Spleen (tissue), 11 donors: ENCODE measurements around the gene BPIFB2. TPM values are rescaled to one million over a fixed set of nuclear protein-coding genes. Genes with fewer than 3 reads are reported as not detected.

Experiments
- DNase-seq: peaks from one replicate; pipeline ENCODE4 v3.0.0-alpha.2; 2020
- H3K27ac ChIP-seq, 8 donors: fragments of 200-600 bp; sonication (generic) in 7 of 8; 1 replicate in 4 of 8; 2 replicates in 4 of 8; pipeline versions ENCODE4 v1.5.0 to v1.8.0; 2016 to 2021; ENCODE audit warnings: inconsistent platforms in 4 of 8, mild to moderate bottlenecking in 4 of 8, moderate library complexity in 1 of 8
- H3K27me3 ChIP-seq, 7 donors: fragments of 200-600 bp; sonication (generic) in 6 of 7; replicated peaks in 1 of 7; 1 replicate in 4 of 7; 2 replicates in 3 of 7; pipeline versions ENCODE4 v1.5.0 to v1.8.0; 2016 to 2021; ENCODE audit warnings: inconsistent platforms in 3 of 7, mild to moderate bottlenecking in 1 of 7
- H3K36me3 ChIP-seq, 6 donors: fragments of 200-600 bp; sonication (generic) in 5 of 6; 1 replicate in 4 of 6; 2 replicates in 2 of 6; pipeline versions ENCODE4 v1.5.0 to v1.8.0; 2016 to 2021; ENCODE audit warnings: inconsistent platforms in 2 of 6
- H3K4me1 ChIP-seq, 6 donors: fragments of 200-600 bp; sonication (generic) in 5 of 6; 1 replicate in 3 of 6; 2 replicates in 3 of 6; pipeline versions ENCODE4 v1.5.0 to v1.8.0; 2016 to 2021; ENCODE audit warnings: inconsistent platforms in 3 of 6
- H3K4me3 ChIP-seq, 8 donors: fragments of 200-600 bp; sonication (generic) in 7 of 8; 1 replicate in 4 of 8; 2 replicates in 4 of 8; pipeline versions ENCODE4 v1.5.0 to v1.8.0; 2016 to 2021; ENCODE audit warnings: inconsistent platforms in 4 of 8, mild to moderate bottlenecking in 4 of 8, moderate library complexity in 2 of 8
- H3K9me3 ChIP-seq, 8 donors: fragments of 200-600 bp; sonication (generic) in 7 of 8; 1 replicate in 4 of 8; 2 replicates in 4 of 8; pipeline versions ENCODE4 v1.5.0 to v1.8.0; 2016 to 2021; ENCODE audit warnings: inconsistent platforms in 4 of 8
- POLR2A ChIP-seq, 3 donors: fragments of 450-650 bp; IDR thresholded peaks; one replicate each; pipeline ENCODE4 v1.5.1; 2017; ENCODE audit warnings: antibody characterized with exemption in 3 of 3, mild to moderate bottlenecking in 1 of 3
- POLR2AphosphoS5 ChIP-seq, 3 donors: sonication (generic); formaldehyde crosslinking; IDR thresholded peaks; one replicate each; pipeline ENCODE4 v1.5.1; 2017; ENCODE audit warnings: antibody characterized with exemption in 3 of 3
- WGBS, 5 donors: extraction: QIAGEN DNeasy Blood & Tissue Kit in 3 of 5; methylation state at CpG; one replicate each; pipeline versions ENCODE4 v1.1.5 to v1.1.7; 2013 to 2018; 5-methylcytosine and 5-hydroxymethylcytosine counted together
- intact Hi-C: fragments of 100-400 bp; cut with DNase I; formaldehyde crosslinking; loops from one replicate; pipeline ENCODE4 v1.15.0; 2023; ENCODE audit warnings: low total_unique reads
- polyA plus RNA-seq, 3 donors: library from polyadenylated mRNA; stranded (reverse); fragments of 200-250 nt; gene quantifications; one replicate each; pipeline ENCODE4 v1.2.1, GENCODE V29; 2013
- total RNA-seq, 7 donors: library from RNA; depleted of rRNA in 3 of 7; stranded (reverse); fragments of >200 nt in 3 of 7; fragmentation: NEBNext Ultra II Directional in 4 of 7; extraction: Animal tissue kit (Norgen Biotek cat#: 25700) in 4 of 7; gene quantifications; one replicate each; pipeline versions ENCODE4 v1.1.0 to v1.2.1, GENCODE V29; 2016 to 2021
- TF ChIP-seq, protein P1 (sequence below), 11 experiments: fragments of 200-600 bp in 7 of 11; fragments of 450-650 bp in 4 of 11; sonication (generic) in 4 of 11; IDR thresholded peaks in 8 of 11; conservative IDR thresholded peaks in 3 of 11; 1 replicate in 7 of 11; 2 replicates in 4 of 11; pipeline versions ENCODE4 v1.4.0 to v1.8.0; 2016 to 2021; ENCODE audit warnings: antibody characterized with exemption in 11 of 11, inconsistent platforms in 4 of 11, mild to moderate bottlenecking in 1 of 11
- donor health status: healthy with polysubstance abuse.
- donor health status: DM: no; HTN: no; CAD: no; lungs with moderate emphysema.
- donor health status: DM: no; HTN: no; CAD: no.
- donor health status: Bipolar disorder and iron deficiency.
- donor health status: healthy.
- donor health status: DM: no; HTN: no; CAD: no.
- donor health status: DM: yes; HTN: yes; CAD: no.

The BPIFB2 gene
- total and polyA plus RNA-seq, 10 donors = not detected

- DNase-seq = no peak
- 84 to 94% (median 86%) methylated on average over 7 to 9 of the region's 9 CpGs for WGBS, 5 donors
- intact Hi-C loops = no loop called here
- Histone ChIP-seq H3K27ac (no peak overlapping the region), H3K9me3 (peaks cover 0 to 11% (median 0%) of the 10 kb centered on the region in 8 donors), H3K27me3 (peaks cover 0 to 8% (median 0%) of the 10 kb centered on the region in 7 donors), H3K4me1 (no peaks in the 10 kb centered on the region), H3K4me3 (no peak overlapping the region), H3K36me3 (no peaks in the 10 kb centered on the region)
- TF ChIP-seq POLR2AphosphoS5 (IDR thresholded peaks at IDR 0.05) = no peak
- TF ChIP-seq, protein P1, sequence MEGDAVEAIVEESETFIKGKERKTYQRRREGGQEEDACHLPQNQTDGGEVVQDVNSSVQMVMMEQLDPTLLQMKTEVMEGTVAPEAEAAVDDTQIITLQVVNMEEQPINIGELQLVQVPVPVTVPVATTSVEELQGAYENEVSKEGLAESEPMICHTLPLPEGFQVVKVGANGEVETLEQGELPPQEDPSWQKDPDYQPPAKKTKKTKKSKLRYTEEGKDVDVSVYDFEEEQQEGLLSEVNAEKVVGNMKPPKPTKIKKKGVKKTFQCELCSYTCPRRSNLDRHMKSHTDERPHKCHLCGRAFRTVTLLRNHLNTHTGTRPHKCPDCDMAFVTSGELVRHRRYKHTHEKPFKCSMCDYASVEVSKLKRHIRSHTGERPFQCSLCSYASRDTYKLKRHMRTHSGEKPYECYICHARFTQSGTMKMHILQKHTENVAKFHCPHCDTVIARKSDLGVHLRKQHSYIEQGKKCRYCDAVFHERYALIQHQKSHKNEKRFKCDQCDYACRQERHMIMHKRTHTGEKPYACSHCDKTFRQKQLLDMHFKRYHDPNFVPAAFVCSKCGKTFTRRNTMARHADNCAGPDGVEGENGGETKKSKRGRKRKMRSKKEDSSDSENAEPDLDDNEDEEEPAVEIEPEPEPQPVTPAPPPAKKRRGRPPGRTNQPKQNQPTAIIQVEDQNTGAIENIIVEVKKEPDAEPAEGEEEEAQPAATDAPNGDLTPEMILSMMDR (IDR thresholded peaks at IDR 0.05 in 8 of 11, conservative IDR thresholded peaks at IDR 0.05 in 3 of 11) = no peak
- no peak for TF ChIP-seq POLR2A (IDR thresholded peaks at IDR 0.05)
Measured at GRCh38 chr20:33030076-33030475, 22.6 kb downstream of the BPIFB2 start.

GRCh38 chr20:33030569-33030968, 23.1 kb downstream of the BPIFB2 start:
- intact Hi-C loops = no loop called here
- Histone ChIP-seq H3K36me3 (no peaks in the 10 kb centered on the region), H3K9me3 (peaks cover 0 to 11% (median 0%) of the 10 kb centered on the region in 8 donors), H3K27ac (no peak overlapping the region), H3K4me3 (no peak overlapping the region), H3K4me1 (no peaks in the 10 kb centered on the region), H3K27me3 (peaks cover 0 to 8% (median 0%) of the 10 kb centered on the region in 7 donors)
- DNase-seq = no peak
- WGBS, 5 donors = 79 to 91% (median 83%) methylated on average over 6 of the region's 6 CpGs
- TF ChIP-seq POLR2AphosphoS5 (IDR thresholded peaks at IDR 0.05) (no peak), POLR2A (IDR thresholded peaks at IDR 0.05) (no peak)
- TF ChIP-seq, protein P1 (IDR thresholded peaks at IDR 0.05 in 8 of 11, conservative IDR thresholded peaks at IDR 0.05 in 3 of 11) = no peak

- Histone ChIP-seq H3K36me3 (no peaks in the 10 kb centered on the region), H3K4me3 (no peak within 1 kb of the TSS), H3K27me3 (peaks cover 0 to 8% (median 0%) of the 10 kb centered on the region in 7 donors), H3K9me3 (peaks cover 0 to 11% (median 0%) of the 10 kb centered on the region in 8 donors), H3K4me1 (no peaks in the 10 kb centered on the region), H3K27ac (no peak within 1 kb of the TSS)
- no peak for DNase-seq
- intact Hi-C loops = no loop called here
- WGBS, 5 donors = 87 to 98% (median 91%) methylated on average over 6 to 10 of the region's 10 CpGs
- TF ChIP-seq, protein P1 (IDR thresholded peaks at IDR 0.05 in 8 of 11, conservative IDR thresholded peaks at IDR 0.05 in 3 of 11) = no peak
- TF ChIP-seq POLR2AphosphoS5 (IDR thresholded peaks at IDR 0.05) (no peak), POLR2A (IDR thresholded peaks at IDR 0.05) (no peak)
Measured at GRCh38 chr20:33031531-33031930, 24.0 kb downstream of the BPIFB2 start, which contains the start of gene BPIFB6. BPIFB6 (plus strand) TSS chr20:33031648; CDS start chr20:33031648, 0 bp downstream.

DNA sequence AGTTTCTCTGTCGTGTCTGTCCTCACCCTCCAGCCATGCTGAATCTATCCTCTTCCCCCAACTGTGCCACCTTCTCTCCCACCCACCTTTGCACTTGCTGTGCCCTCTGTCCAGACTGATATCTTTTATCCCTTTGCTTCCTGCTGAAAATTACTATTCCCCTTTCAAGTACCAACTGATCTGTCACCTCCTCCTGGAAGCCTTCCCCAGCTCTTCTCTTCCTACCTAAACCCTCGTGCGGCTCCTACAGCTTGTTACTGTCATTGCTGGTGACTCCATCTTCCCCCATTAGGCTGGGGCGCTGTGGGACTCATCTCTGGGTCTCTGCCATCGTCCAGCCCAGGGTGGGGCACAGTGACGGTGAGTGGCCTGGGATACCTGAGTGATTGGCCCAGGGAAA, 25.1 kb downstream of the BPIFB2 start:
- intact Hi-C loops = no loop called here
- Histone ChIP-seq H3K27ac (no peak overlapping the region), H3K9me3 (peaks cover 0 to 11% (median 0%) of the 10 kb centered on the region in 8 donors), H3K27me3 (peaks cover 0 to 8% (median 0%) of the 10 kb centered on the region in 7 donors), H3K4me3 (no peak overlapping the region), H3K36me3 (no peaks in the 10 kb centered on the region), H3K4me1 (no peaks in the 10 kb centered on the region)
- WGBS, 5 donors = 72 to 89% (median 82%) methylated on average over 6 of the region's 6 CpGs
- TF ChIP-seq, protein P1 (IDR thresholded peaks at IDR 0.05 in 8 of 11, conservative IDR thresholded peaks at IDR 0.05 in 3 of 11) = no peak
- TF ChIP-seq POLR2A (IDR thresholded peaks at IDR 0.05) = no peak
- TF ChIP-seq POLR2AphosphoS5 (IDR thresholded peaks at IDR 0.05) = no peak
- no peak for DNase-seq
